GM21367 (cell line): Measurements from ENCODE around the gene SESN2.

Experiments
- ATAC-seq: cut with Tn5 transposase; IDR thresholded peaks from one replicate; pipeline ENCODE4 v1.9.1; 2021; ENCODE audit not compliant: unreplicated experiment

The SESN2 gene

DNA sequence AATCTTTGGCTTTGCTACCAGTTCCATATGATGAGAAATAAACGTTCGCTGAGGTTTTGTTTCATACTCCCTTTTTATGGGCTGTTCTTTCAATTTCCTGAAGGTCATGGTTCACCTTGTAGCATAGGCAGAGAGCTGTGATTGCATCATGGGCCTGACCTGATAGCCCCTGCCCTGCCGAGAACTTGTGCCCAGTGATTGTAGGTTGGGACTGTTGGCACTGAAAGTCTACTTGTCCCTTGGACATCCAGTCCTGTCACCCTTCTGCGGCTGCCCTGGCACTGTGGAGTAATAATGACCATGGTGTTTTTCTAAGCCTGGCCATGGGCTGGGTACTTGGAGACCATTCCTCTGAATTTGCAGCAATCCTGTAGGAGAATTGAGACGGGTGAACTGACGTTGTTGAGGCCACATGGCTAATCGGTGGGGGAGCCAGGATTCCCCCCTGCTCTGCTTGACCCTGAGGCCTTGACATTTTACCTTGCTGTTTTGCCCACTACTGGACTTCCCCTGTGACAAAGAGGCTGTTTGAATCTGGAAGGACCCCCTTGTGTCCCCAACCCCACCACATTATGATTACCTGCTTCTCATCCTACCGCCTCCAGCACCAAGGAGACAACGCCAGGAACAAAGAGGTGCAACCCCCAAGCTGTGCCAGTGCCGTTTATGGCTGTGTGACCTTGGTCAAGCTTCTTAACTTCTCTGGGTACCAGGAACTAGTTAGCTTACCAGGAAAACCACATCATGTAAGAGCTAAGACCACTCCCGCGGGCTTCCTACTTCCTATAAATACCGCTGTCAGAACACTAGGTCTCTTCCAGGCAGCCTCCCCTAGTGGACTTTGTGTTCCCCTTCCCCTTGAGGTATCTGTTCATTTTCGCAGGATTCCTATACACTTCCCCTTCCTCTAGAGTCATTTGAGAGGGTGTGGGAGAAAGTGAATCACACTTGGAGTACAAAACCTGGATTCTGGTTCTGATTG is 23.4 kb downstream of the SESN2 start:
- ATAC-seq: no peak

DNA sequence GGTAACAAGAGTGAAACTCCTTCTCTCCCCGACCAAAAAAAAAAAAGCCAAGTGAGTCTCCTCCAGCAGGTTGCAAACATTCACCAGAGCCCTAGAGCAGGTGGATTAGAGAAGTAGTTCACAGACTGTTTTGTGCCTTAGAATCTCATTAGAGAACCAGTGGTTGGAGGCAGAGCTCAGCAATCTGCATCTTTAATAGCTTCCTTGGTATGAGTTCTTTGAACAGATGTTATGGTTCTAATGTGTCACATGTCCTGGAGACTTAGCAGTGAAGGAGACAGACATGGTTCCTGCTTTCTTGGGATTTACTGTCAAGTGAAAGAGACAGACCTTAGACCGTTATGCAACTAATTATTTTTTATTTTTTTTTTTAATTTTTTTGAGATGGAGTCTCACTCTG is 26.8 kb downstream of the SESN2 start:
- ATAC-seq: no peak

DNA sequence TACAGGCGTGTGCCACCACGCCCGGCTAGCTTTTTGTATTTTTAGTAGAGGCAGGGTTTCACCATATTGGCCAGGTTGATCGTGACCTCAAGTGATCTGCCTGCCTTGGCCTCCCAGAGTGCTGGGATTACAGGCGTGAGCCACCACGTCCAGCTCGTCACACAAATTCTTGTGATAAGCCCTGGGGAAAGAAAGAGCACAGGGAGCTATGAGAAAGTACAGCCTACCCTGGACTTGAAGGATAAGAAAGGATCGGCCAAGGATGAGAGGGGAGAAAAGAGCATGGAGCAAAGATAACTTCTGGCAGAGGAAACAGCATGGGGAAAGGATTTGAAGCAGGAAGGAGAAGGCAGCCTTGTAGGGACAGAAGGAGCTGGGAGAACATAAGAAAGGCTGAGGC is 29.2 kb downstream of the SESN2 start:
- no peak for ATAC-seq

DNA sequence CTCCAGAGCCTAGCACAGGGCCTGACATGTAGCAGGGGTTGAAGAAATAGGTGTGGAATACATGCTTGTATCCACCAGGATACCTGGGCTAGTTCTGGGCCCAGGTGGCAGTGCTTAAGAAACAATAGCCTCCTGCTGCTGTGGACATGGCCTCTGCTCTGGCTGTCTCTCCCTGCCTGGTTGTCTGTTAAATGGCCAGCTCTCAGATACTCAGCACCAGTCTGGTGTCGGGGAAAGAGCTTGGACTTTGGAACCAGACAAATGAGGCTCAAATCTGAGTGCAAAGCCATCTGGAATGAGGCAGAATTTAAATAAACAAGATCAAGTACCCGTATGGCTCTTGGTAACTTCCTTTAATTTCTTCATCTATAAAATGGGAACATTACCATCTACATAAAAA is 31.5 kb downstream of the SESN2 start:
- no peak for ATAC-seq

DNA sequence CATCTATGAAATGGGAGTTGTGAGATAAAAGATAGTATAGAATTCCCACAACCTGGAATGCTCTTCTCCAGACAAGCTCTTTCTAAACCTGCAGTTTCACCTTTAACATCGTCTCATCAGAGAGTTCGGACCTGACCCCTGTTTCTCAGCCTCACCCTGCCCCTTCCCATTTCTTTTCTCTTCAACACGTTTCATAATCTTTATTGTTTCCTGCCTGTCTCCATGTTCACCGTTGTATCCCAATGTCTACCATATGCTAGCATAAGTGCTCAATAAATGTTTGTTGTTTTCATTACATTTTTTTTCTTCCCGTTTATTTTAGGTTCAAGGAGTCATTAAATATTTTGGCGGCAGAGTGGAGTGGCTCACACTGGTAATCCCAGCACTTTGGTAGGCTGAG is 32.4 kb downstream of the SESN2 start:
- no peak for ATAC-seq

DNA sequence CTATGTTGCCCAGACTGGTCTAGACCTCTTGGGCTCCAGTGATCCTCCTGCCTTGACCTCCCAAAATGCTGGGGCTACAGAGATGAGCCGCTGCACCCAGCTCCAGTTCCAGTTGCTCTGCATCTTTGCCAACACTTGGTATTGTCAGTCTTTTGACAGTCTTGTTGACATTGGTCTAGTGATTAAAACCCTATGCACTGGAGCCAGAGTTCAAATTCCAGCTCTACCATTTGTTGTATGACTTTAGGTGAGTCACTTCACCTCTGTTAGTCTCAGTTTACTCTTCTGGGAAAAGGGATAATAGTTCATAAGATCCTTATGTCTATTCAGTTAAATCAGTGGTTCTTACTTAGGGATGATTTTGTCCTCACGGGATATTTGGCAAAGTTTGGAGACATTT is 36.6 kb downstream of the SESN2 start:
- no peak for ATAC-seq

DNA sequence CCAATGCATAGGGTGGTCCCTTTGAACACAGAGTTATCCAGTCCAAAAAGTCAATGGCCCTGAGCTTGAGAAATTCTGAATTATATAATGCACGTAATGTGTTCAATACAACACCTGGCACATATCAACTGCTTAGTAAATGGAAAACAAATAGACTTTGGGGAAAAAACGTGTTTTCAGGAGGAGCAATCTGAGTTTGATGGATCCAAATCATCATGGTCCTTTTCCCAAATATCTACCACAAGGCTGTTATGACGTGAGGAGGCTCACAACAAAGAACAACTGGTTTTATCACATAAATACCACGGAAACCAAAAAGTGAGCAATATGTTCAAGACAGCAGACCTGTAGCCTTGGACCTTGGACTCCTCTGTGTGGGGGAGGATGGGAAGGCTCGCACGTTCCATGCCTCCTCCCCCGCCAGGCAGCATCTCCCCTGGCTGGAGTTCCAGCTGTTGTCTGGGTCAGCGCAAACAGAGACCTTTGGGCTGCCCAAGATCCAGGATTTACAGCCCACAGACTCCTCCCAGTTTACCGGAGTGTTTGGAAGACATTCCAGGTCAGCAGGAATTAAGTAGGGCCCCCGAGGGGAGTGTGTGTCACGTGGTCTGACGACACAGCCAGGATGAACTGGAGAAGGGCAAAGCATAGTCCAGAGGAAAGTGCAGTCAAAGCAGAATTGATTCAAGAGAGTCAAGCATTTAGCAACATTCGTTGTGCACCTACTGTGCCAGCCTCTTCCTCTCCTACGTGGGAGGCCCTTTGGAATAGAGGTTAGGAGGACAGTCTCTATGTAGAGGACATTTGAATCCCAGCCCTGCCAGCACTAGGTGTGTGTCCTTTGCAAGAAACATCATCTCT is 37.3 kb downstream of the SESN2 start:
- ATAC-seq: no peak

DNA sequence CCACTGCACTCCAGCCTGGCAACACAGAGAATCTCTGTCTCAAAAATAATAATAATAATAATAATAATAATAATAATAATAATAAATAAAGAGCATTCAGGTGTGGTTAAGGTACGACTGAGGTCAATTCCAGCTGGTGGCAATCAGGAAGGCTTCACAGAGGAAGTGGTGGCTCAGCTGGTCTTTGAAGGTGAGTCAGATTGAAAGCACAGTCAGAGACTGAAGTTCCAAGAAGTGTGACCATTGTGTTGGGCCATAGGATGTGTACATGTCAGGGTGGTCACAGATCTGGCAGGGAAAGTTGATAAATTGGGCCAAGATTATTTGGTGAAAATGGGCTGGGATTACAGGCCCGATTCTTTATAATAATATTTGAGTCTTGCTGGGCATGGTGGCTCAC is 38.5 kb downstream of the SESN2 start:
- no peak for ATAC-seq

DNA sequence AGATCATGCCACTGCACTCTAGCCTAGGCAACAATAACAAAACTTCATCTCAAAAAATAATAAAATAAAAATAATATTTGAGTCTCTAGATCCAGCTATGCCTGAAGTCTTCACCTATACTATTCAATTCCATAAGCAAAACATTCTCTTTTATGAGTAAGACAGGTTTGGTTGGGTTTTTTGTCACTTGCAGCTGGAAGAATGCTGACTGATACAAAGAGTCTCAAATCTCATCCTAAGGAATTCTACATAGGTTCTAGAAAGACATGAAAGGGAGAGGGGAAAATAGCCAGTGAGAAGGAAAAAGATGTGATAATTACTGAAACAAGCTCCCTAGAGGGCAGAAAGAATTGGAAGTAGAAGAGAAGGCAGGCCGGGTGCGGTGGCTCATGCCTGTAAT is 39.1 kb downstream of the SESN2 start:
- ATAC-seq: no peak

DNA sequence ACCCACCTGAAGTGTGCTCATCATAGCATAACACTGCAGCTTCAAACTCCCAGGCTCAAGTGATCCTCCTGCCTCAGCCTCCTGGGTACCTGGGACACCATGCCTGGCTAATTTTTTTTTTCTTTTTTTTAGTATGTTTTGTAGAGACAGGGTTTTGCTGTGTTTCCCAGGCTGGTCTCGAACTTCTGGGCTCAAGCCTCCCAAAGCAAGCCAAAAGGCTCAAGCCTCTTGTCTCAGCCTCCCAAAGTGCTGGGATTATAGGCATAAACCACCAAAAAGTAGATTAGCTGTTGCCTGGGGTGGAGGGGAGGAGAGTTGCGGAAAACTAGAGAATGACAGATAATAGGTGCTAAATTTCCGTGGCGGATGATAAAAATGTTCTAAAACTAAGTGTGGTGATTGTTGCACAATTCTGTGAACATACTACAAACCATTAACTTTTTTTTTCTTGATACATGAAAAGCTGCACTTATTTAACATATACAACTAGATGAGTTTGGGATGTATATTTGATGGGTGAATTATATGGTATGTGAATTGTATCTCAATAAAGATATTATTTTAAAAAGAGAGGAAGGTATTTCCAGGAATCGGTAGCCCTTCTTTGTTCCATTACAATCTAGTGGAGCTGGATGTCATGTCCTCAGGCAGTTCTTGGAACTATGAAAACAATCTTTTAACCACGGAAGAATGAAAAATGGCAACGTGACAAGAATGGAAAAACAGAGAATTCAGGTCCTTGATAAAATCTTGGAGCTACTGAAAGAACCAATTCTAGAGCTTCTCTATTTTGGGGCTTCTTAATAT is 42.3 kb downstream of the SESN2 start:
- ATAC-seq: no peak

DNA sequence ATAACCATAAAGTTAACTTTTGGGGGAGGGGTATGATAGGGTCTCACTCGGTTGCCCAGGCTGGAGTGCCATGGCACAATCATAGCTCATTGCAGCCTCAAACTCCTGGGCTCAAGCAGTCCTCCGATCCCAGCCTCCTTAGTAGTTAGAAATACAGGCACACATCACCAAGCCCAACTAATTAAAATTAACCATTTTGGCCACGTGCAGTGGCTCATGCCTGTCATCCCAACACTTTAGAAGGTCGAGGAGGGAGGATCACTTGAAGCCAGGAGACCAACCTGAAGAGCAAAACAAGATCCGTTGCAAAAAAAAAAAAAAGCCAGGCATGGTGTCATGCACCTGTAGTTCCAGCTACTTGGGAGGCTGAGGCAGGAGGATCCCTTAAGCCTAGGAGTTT is 42.9 kb downstream of the SESN2 start:
- no peak for ATAC-seq

DNA sequence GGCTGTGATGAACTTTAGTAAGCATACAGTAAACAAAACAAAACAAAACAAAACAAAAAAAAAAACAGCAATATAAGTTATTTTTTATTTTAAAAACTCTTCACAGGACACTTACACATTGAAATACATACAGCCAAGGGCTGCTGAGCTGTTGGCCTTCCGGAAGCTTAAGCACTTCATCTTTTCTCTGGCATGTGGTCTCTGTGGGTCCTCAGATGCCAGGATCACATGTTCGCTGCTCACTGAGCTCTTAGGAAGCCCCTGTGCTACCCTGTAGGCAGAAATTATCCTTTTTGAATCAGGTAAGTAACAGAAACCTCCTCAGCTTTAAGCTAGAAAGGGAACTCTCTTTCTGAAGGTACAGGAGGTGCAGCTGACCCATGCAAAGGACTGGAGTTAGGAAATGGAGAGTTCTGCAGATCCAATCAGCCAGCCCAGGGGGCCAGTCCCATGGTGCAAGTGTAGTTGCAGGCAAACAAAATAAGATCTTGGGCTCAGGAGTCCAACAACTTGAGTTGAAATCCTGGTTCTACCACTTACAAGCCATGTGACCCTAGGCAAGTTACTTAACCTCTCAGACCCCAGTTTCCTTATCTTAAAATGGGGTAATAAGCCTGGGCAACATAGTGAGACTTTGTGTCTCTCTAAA is 47.1 kb downstream of the SESN2 start:
- no peak for ATAC-seq

DNA sequence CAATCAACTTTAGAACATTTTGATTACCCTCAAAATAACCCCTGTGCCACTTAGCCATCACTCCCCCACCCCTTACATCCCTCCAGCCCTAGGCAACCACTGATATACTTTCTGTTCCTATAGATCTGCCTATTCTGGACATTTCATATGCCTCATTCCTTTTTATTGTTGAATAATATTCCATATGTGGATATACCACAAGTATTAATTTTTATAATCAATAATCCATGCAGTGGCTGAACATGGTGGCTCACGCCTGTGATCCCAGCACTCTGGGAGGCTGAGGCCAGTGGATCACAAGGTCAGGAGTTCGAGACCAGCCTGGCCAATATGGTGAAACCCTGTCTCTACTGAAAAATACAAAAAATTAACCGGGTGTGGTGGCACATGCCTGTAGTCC is 49.4 kb downstream of the SESN2 start:
- no peak for ATAC-seq

DNA sequence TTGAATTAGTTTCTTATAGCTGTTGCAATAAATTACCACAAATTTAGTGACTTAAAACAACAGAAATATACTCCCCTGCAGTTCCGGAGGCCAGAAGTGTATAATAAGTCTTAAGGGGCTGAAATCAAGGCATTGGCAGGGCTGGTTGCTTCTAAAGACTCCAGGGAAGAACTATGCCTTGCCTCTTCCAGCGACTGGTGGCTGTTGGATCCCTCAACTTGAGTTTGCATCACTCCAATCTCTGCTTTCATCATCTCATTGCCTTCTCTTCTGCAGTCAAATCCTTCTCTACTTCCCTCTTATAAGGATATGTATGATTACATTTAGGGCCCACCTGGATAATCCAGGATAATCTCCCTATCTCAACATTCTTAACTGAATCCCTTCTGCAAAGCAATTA is 50.4 kb downstream of the SESN2 start:
- ATAC-seq: no peak

DNA sequence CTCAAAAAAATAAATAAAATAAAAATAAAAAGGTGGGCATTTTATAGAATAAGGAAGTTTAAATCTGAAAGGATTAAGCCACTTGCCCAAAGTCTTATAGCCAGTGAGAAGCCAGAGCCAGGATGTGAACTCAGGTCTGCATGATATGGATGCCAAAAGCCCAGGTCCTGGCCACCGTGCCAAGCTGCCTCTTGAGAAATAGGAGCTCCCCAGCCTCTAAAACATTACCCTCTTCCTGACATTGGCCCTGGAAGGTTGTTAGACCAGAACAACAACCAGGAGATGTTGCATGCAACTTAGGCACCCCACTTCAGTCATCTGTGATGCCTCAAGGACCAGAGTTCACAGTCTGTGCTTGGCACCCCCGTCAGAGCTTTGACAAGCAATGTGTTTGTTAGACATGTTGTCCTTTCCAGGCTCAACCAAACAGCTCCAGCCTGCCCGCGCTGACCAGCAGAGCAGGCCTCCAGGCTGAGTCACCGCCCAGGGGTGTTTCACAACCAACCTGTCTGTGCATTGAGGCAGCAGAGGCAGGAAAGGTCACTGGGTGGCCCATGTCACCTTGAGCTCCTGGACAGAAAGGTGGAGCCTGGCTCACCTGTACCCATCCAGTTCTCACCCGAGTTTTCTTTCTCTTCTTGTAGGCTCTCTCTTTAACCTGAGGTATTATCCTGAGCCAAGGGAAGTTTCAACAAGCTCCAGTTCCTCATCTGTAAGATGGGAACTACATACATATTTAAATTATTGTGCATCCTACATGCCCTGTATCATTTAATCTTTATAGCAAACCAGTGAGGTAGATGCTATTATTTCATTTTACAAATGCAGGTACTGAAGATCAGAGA is 54.6 kb downstream of the SESN2 start:
- ATAC-seq: no peak

DNA sequence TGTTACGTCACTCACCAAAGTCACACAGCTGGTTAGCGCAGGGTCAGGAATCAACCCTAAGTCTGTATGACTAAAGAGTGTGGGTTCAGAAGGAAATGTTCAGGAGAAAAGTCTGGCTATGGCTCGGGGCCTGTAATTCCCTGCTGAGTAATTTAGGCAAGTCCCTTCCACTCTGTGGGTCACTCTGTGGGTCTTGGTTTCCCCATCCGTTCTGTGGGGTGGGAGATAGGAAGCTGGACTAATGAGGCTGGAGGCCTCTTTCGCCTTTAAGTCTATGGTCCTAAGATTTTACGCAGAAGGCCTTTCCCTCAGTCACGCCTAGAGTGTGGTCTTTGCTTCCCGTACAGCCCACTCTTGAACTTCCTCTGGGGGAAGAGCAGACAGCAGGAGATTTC is 55.2 kb downstream of the SESN2 start:
- no peak for ATAC-seq

DNA sequence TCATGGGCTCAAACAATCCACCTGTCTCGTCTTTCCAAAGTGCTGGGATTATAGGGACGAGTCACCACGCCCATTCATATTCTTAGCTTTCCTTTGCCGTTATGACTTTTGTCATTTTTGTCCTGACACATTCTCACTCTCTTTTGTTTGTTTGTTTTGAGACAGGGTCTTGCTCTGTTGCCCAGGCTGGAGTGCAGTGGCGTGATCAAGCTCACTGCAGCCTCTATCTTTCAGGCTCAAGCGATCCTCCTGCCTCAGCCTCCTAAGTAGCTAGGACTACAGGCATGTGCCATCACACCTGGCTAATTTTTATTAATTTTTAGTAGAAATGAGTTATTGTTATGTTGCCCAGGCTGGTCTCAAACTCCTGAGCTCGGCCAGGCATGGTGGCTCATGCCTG is 57.7 kb downstream of the SESN2 start:
- no peak for ATAC-seq

DNA sequence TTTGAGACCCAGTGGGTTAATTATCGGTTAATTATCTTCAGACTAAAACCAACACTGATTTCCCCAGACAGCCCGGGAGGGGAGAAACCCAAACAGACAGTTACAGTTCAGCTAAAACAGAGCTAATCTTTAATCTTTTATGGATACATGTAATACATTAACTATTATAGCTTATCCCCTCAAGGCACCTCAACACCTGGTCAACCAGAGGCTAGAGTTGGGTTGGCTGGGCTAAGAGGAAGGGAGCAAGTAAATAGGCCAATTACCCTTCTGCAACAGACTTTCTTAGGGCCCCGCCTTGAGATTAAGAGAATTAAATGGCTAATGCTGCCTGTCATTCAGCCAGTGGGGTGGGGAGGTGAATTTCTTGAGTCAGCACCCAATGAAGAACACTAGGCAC is 62.9 kb downstream of the SESN2 start:
- no peak for ATAC-seq

DNA sequence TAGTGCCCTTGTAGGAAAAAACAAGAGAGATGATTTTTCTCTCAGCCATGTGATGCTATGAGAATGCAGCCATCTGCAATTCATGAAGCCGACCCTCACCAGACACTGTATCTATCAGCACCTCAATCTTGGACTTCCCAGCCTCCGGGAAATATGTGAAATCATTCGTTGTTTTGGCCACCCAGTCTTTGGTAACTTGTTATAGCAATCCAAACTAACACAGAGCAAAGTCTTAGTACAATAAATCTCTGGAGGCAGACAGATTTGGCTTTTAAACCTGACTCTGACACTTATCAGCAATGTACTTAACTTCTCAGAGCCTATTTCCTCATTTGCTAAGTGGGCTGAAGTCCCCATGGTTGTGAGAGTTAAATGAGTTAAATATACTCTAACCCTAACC is 64.4 kb downstream of the SESN2 start:
- no peak for ATAC-seq

DNA sequence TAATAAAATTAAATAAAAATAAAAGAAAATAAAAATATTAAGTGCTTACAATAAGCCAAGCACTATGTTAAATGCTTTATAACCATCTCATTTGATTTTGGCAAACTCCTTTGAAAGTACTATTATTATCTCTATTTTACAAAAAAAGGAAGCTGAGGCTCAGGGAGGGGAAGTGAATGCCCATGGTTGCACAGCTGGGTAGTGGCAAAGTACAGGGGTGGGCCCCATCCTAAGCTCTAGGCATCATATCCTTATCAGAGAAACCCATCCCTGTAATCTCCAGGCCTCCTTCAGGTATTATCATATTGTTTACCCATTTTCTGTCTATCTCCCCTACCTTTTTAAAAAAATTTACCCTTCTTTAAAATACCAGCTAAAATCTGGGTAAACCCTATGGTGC is 67.2 kb downstream of the SESN2 start:
- no peak for ATAC-seq
